ENCODE results near the gene RAB17. TPM values are rescaled to one million over a fixed set of nuclear protein-coding genes. Genes with fewer than 3 reads are reported as not detected.

RAB17 gene
- total and polyA plus RNA-seq, 10 of the 15 experiments (the other 5 are each of a cell fraction or from before 2014, with no cell fraction given): 0.07 to 1.4 (median 0.28) TPM; not detected in 3

GRCh38 chr2:237618449-237618848 lies 27.9 kb upstream of the RAB17 start:
- H3K36me3 ChIP-seq (ENCODE audit: control insufficient read depth in 2 of 2, insufficient read depth in 2 of 2, low read length in 1 of 2): no peaks in the 10 kb centered on the region
- ChIA-PET RAD21 (ENCODE audit: unreplicated experiment) (no interaction called here), POLR2A (no interaction called here), SMC1A (ENCODE audit: uncharacterized antibody, unreplicated experiment) (interaction anchor here (0.6 kb wide), 1 partner anchor 14 kb away, joined by 3 read pairs; no protein-coding TSS in a partner anchor), CTCF (no interaction called here)
- intact Hi-C loops (cut with micrococcal nuclease; ENCODE audit: unreplicated experiment) (no loop called here), in situ Hi-C loops (cut with MboI) (no loop called here)
- no peaks in the 10 kb centered on the region; a peak in 1 of 4 replicates for H3K27me3 ChIP-seq (replicated peaks in 1 of 2; ENCODE audit: control insufficient read depth in 2 of 2, insufficient read depth in 2 of 2, low read length in 1 of 2)
- H3K9ac ChIP-seq (ENCODE audit: control insufficient read depth, insufficient read depth, low read length): no peak overlapping the region
- BruUV-seq (replicated peaks): no TSS peak
- H4K20me1 ChIP-seq (ENCODE audit: control insufficient read depth, insufficient read depth): no peaks in the 10 kb centered on the region; the same call in 1 of the 2 replicates
- H3K27ac ChIP-seq (ENCODE audit: control insufficient read depth, insufficient read depth): no peak overlapping the region
- DNase-seq (ENCODE audit: low read depth, low spot score): no peak
- TF ChIP-seq RFX5 (IDR thresholded peaks at IDR 0.05; ENCODE audit: low read depth, low read length) (no peak), CREB1 (IDR thresholded peaks at IDR 0.05; ENCODE audit: low read depth) (no peak), MTA2 (IDR thresholded peaks at IDR 0.05; ENCODE audit: low read depth) (no peak), IKZF1 (conservative IDR thresholded peaks at IDR 0.05) (no peak), CEBPB (IDR thresholded peaks at IDR 0.05; ENCODE audit: borderline replicate concordance in 1 of 2, low read depth in 2 of 2, low read length in 2 of 2) (no peak), CREM (IDR thresholded peaks at IDR 0.05; ENCODE audit: low read depth) (no peak), ZBED1 (IDR thresholded peaks at IDR 0.05; ENCODE audit: borderline replicate concordance) (no peak)
- no peak for FAIRE-seq
- no peak overlapping the region for H2AFZ ChIP-seq (ENCODE audit: control insufficient read depth, low read depth, low read length)
- H3K4me3 ChIP-seq: no peak overlapping the region
- no peak overlapping the region for H3K4me2 ChIP-seq (ENCODE audit: control insufficient read depth, insufficient read depth)
- peaks cover 3% of the 10 kb centered on the region; the same call in 1 of the 2 replicates for H3K4me1 ChIP-seq (ENCODE audit: control insufficient read depth, insufficient read depth, low read length)
- H3K9me3 ChIP-seq (replicated peaks; ENCODE audit: control insufficient read depth, insufficient read depth, low read length): no peaks in the 10 kb centered on the region; the same call in 2 of the 3 replicates
- no peaks in the 10 kb centered on the region for H3K79me2 ChIP-seq (ENCODE audit: control insufficient read depth, insufficient read depth, low read length)
- no peak for ATAC-seq
- 72% methylated on average over 2 of the region's 2 CpGs for WGBS (ENCODE audit: insufficient coverage, insufficient replicate concordance, low lambda C conversion rate, missing lambda C conversion rate)

- no peaks in the 10 kb centered on the region; the same call in 1 of the 2 replicates for H4K20me1 ChIP-seq (ENCODE audit: control insufficient read depth, insufficient read depth)
- no TSS peak for BruUV-seq (replicated peaks)
- H3K4me3 ChIP-seq: no peak overlapping the region
- 32% methylated on average over 4 of the region's 4 CpGs for WGBS (ENCODE audit: insufficient coverage, insufficient replicate concordance, low lambda C conversion rate, missing lambda C conversion rate)
- H3K36me3 ChIP-seq (ENCODE audit: control insufficient read depth in 2 of 2, insufficient read depth in 2 of 2, low read length in 1 of 2): no peaks in the 10 kb centered on the region
- H3K9ac ChIP-seq (ENCODE audit: control insufficient read depth, insufficient read depth, low read length): no peak overlapping the region
- ChIA-PET SMC1A (ENCODE audit: uncharacterized antibody, unreplicated experiment) (no interaction called here), CTCF (interaction anchor here (0.7 to 1.2 kb wide), 2 partner anchors 8 to 484 kb away, joined by 3 read pairs; no protein-coding TSS in a partner anchor), POLR2A (no interaction called here), RAD21 (ENCODE audit: unreplicated experiment) (no interaction called here)
- no peaks in the 10 kb centered on the region; the same call in 2 of the 3 replicates for H3K9me3 ChIP-seq (replicated peaks; ENCODE audit: control insufficient read depth, insufficient read depth, low read length)
- H3K27me3 ChIP-seq (replicated peaks in 1 of 2; ENCODE audit: control insufficient read depth in 2 of 2, insufficient read depth in 2 of 2, low read length in 1 of 2): no peaks in the 10 kb centered on the region; a peak in 1 of 4 replicates
- DNase-seq (ENCODE audit: low read depth, low spot score): no peak
- no peak for ATAC-seq
- peaks cover 3% of the 10 kb centered on the region; the same call in 1 of the 2 replicates for H3K4me1 ChIP-seq (ENCODE audit: control insufficient read depth, insufficient read depth, low read length)
- no peak overlapping the region for H2AFZ ChIP-seq (ENCODE audit: control insufficient read depth, low read depth, low read length)
- intact Hi-C loops (cut with micrococcal nuclease; ENCODE audit: unreplicated experiment) (no loop called here), in situ Hi-C loops (cut with MboI) (no loop called here)
- H3K27ac ChIP-seq (ENCODE audit: control insufficient read depth, insufficient read depth): no peak overlapping the region
- H3K79me2 ChIP-seq (ENCODE audit: control insufficient read depth, insufficient read depth, low read length): no peaks in the 10 kb centered on the region
- H3K4me2 ChIP-seq (ENCODE audit: control insufficient read depth, insufficient read depth): no peak overlapping the region
- FAIRE-seq: no peak
- TF ChIP-seq NR2C2 (IDR thresholded peaks at IDR 0.05; ENCODE audit: borderline replicate concordance, control insufficient read depth, insufficient read length, low read depth) (no peak), PML (IDR thresholded peaks at IDR 0.05; ENCODE audit: low read length) (no peak), NRF1 (conservative IDR thresholded peaks at IDR 0.05; ENCODE audit: low read depth, low read length) (no peak), CBX5 (IDR thresholded peaks at IDR 0.05; ENCODE audit: low read depth) (no peak), BCL3 (IDR thresholded peaks at IDR 0.05; ENCODE audit: borderline replicate concordance, insufficient read depth, low read depth, low read length, poor library complexity, severe bottlenecking) (no peak), NFXL1 (IDR thresholded peaks at IDR 0.05; ENCODE audit: borderline replicate concordance) (no peak), RUNX3 (IDR thresholded peaks at IDR 0.05; ENCODE audit: low read length) (no peak), DPF2 (IDR thresholded peaks at IDR 0.05) (no peak), USF2 (IDR thresholded peaks at IDR 0.05; ENCODE audit: borderline replicate concordance, low read depth, low read length) (no peak), MTA3 (IDR thresholded peaks at IDR 0.05; ENCODE audit: borderline replicate concordance, low read length) (no peak), HDGF (IDR thresholded peaks at IDR 0.05) (no peak)
These were observed 27.1 kb upstream of the RAB17 start for GRCh38 chr2:237617587-237617982.

Measured in GM12878 (cell line).